DLD1 (cell line): Measurements from ENCODE around the gene TNS1.

Experiments
- in situ Hi-C: cut with HindIII; loops from 2 replicates; pipeline ENCODE4 v1.10.0; 2017; ENCODE audit warnings: low sequenced_read_pairs

TNS1 gene

GRCh38 chr2:218002143-218002844 lies 501 bp downstream of the TNS1 start:
- in situ Hi-C loops = no loop called here

DNA sequence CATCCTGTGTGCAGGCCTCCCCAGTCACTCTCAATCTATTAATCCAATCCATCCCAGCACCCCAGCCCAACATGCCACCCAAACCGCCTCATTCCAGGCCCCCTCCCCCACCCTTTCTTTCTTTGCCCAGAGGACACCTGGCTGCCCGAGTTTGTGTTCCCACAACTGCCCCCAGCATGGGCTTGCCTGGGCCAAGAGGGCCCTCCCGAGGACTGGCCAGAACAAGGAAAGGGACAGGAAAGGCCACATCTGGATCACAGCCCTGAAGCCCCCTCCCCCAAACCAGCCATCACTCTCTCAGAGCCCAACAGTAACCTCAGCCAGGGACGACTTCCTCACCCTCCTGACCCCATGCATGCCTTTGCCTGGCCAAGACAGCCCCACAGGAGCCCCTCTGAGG lies 1.2 kb downstream of the TNS1 start:
- in situ Hi-C loops = no loop called here

- in situ Hi-C loops = no loop called here
These were observed 2.7 kb downstream of the TNS1 start for GRCh38 chr2:218000136-218000535.

DNA sequence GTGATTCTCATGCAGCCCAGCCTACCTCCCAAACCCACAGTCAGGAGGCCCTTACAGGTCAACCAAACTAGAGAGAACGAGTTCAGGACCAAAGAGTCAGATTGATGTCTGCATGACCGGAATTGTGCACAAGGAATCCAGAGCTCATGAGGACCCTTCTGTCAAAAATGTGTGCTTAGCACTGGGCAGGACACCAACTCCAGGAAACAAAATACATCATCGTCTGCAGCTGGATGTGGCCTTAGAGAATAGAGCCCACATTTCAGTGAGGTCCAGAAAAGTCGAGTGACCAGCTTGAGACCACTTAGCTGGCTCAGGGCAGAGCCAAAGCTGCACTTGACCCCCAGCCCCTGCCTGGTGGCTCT lies 3.2 kb downstream of the TNS1 start:
- in situ Hi-C loops = no loop called here

- in situ Hi-C loops = no loop called here
These were observed 3.7 kb downstream of the TNS1 start for GRCh38 chr2:217998926-217999594.

GRCh38 chr2:217997510-217997909 lies 5.3 kb downstream of the TNS1 start:
- in situ Hi-C loops = no loop called here

DNA sequence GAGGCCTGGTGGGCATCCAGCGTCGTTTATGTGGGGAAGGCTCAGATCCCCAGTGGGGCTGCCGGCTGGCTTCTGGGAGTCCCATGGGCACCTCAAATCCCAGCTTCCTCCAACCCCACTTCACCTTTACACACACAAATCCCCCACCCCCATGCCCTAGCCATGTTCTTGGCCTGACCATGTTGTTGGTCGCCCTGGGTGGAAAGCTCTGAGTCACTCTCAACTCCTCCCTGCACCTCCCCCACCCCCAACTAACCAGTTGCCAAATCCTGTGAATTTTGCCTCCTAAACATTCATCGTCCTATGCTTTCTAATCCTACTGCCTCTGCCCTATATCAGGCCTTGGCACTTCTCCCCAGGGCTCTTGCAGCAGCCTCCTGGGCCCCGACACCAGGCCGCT lies 6.4 kb downstream of the TNS1 start:
- in situ Hi-C loops = no loop called here

- in situ Hi-C loops = no loop called here
These were observed 7.0 kb downstream of the TNS1 start for GRCh38 chr2:217995731-217996231.

GRCh38 chr2:217994776-217995274 lies 8.0 kb downstream of the TNS1 start:
- in situ Hi-C loops = no loop called here

- in situ Hi-C loops = no loop called here
These were observed 8.9 kb downstream of the TNS1 start for GRCh38 chr2:217993817-217994463.

GRCh38 chr2:217993138-217993537 lies 9.7 kb downstream of the TNS1 start:
- in situ Hi-C loops = no loop called here

DNA sequence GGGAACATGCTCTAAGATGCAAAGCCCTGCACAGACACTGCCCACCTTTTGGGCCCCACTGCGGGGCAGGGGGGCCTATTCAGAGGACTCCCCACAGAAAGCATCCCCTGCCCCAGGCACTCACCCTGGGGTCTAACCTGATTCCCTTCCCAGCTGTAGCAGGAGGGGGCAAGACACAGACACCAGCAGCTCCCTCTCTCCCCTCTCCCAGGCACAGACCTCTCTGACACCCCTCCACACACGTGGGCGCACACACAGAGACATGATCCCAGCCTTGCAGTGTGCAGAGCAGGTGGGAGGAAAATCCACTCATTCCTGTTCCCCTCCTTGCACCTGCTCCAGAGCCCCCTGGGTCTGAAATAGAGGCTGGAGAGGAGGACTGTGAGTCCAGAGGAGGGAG lies 10.7 kb downstream of the TNS1 start:
- in situ Hi-C loops = no loop called here

DNA sequence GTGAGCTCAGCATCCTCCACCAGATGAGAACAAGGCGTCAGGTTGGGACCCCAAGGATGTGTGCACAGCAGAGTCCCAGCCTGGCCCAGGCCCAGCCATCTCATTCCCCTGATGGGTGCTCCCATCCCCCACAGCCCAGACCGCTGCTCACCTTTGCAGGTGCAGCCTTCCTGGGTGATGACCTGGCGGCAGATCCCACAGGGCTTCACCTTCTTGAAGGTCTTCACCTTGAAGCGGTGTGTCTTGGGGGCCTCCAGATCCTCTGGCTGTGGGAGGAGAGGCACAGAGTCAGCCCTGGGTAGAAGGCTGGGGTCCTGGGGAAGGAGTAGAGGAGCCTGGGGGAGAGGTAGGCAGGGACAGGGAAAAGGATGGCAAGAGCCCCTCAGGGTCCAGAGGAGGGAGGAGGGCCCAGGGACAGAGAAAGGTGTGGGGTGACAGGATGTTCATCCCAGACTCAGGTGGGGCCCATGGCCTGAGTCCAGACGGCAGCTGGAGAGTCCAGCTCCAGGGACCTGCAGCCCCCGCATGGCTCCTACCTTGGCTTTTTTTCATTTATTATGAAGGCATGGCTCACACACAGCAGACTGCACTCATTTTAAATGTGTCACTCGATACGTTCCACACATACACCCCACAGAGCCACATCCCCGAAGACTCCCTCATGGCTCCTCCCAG lies 11.9 kb downstream of the TNS1 start:
- in situ Hi-C loops = no loop called here

GRCh38 chr2:217990389-217990788 lies 12.4 kb downstream of the TNS1 start:
- in situ Hi-C loops = no loop called here

- in situ Hi-C loops = no loop called here
These were observed 13.4 kb downstream of the TNS1 start for GRCh38 chr2:217989221-217989948.

DNA sequence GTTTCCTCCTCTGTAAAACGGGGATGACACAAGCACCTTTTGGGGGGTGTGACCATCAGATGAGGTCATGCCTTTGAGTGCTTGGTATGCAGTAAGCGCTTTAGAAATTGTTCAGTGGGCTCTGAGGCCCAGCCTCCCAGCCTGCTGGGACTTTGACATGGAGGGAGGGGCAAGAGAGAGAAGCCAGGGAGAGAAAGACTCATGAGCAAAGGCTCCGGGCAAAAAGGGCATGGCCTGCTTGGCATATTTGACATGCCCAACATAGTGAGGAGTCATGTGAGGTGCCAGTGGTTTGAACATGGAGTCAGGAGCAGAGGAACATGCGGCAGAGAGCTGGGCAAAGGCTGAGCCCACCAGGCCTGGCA lies 14.0 kb downstream of the TNS1 start:
- in situ Hi-C loops = no loop called here

DNA sequence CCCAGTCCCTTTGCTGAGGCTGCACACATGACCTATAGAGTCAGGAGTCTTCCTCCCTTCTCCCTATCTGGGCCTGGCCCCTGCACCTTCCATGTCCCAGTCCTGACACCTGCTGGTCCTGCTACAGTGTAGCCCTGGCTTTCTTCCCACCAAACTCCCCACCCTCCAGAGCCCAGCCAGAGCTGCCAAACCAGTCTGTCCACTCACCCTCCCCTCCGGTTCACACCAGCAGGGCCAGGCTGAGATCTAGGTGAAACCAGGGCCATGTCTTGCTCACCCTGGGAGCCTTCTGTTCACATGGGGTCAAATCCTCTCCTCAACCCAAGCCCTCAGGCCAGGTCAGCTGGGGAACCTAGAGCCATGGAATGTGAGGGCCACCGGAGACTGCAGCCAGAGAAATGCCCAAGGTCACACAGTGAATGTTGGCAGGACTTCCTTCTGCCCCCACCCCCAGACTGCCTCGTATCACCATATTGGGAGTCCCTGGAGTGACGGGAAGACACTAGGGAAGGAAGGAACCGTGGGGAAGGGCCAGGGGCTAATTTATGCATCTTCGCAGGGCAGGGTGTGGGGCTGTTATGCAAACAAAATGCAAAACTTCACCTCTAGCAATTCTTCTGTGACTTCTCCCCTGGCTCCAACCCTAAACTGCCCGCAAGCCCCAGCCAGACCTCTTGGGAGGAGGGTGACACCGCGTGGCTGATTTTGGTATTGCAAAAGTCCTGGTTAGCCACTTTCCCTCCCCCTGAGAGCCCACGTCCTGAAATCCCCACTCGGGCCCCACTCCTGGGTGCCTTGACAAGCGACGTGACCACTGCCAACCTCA lies 14.6 kb downstream of the TNS1 start:
- in situ Hi-C loops = no loop called here

GRCh38 chr2:217987391-217987790 lies 15.4 kb downstream of the TNS1 start:
- in situ Hi-C loops = no loop called here

DNA sequence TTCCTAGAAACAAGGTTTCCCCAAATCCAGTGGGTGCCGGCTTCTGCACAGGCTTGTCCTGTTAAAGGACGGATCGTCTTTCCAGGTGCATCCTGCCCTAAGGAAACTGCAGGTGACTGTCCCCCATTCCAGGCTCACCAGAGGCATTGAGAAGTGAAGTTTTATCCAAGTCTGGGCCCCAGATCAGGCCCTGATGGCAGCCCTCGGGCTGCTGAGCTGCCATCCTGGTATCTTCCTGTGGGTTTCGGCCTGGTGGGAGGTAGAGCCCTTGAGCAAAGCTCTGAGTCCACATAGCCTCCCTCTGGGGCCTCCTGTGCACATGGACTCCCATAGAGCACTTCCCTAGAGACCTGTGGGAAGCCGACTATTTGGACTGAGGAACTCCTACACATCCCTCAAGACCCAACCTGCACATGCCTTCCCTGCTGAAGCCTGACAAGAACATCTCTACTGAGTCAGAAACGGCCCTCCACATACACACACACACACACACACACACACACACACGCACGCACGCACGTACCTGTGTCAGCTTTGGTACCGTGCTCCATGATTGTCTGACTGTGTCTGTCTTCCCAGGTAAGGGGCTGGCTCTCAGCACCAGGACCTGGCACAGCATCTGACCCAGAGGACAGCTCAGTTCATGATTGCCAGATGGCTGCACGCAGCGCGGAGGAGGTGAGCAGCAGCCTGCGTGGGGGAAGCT lies 16.4 kb downstream of the TNS1 start:
- in situ Hi-C loops = no loop called here
